Neural cell (in vitro differentiated cells): ENCODE measurements around the gene HYAL1. TPM values are rescaled to one million over a fixed set of nuclear protein-coding genes. Genes with fewer than 3 reads are reported as not detected.
A peak's percentile ranks its signal among the peaks of the same experiment; 100 is the strongest.

Experiments used
- H2AFZ ChIP-seq: fragments of 200-600, 300-800 bp; sonication (generic), shearing (Covaris generic); 2 replicates; pipeline ENCODE4 v1.6.0; 2014; ENCODE audit warnings: low read depth, mild to moderate bottlenecking, antibody characterized with exemption, low read length, moderate library complexity
- H3F3A ChIP-seq: fragments of 200-600 bp; shearing (Covaris generic); 2 replicates; pipeline ENCODE4 v1.6.1; 2016; ENCODE audit warnings: mild to moderate bottlenecking, moderate library complexity, mixed read lengths, antibody characterized with exemption, low read length; ENCODE audit not compliant: insufficient read depth, poor library complexity, severe bottlenecking
- H3K27ac ChIP-seq: fragments of 200-600, 300-800 bp; sonication (generic), shearing (Covaris generic); 2 replicates; pipeline ENCODE4 v1.5.1; 2014; ENCODE audit warnings: mild to moderate bottlenecking, low read length, moderate library complexity
- H3K27me3 ChIP-seq: fragments of 300-800, 200-600 bp; sonication (generic), shearing (Covaris generic); 2 replicates; pipeline ENCODE4 v1.6.0; 2014; ENCODE audit warnings: mild to moderate bottlenecking, low read depth, low read length, moderate library complexity; ENCODE audit not compliant: insufficient read depth
- H3K36me3 ChIP-seq: fragments of 300-800, 200-600 bp; sonication (generic), shearing (Covaris generic); 2 replicates; pipeline ENCODE4 v1.5.1; 2014; ENCODE audit warnings: mild to moderate bottlenecking, antibody characterized with exemption, low read length, moderate library complexity; ENCODE audit not compliant: insufficient read depth
- H3K4me2 ChIP-seq: fragments of 300-800, 200-600 bp; sonication (generic), shearing (Covaris generic); 2 replicates; pipeline ENCODE4 v1.6.0; 2014; ENCODE audit warnings: mild to moderate bottlenecking, low read length
- H3K4me3 ChIP-seq: fragments of 300-800, 200-600 bp; sonication (generic), shearing (Covaris generic); 2 replicates; pipeline ENCODE4 v1.5.1; 2014; ENCODE audit warnings: mild to moderate bottlenecking, low read length, moderate library complexity
- H3K79me2 ChIP-seq: fragments of 200-600 bp; shearing (Covaris generic); replicated peaks from 2 replicates; pipeline ENCODE4 v1.6.0; 2014; ENCODE audit warnings: mild to moderate bottlenecking, low read length, moderate library complexity; ENCODE audit not compliant: insufficient read depth
- H3K9ac ChIP-seq: fragments of 300-800, 200-600 bp; sonication (generic), shearing (Covaris generic); 2 replicates; pipeline ENCODE4 v1.6.1; 2016; ENCODE audit warnings: mild to moderate bottlenecking, low read length, mixed read lengths
- H3K9me2 ChIP-seq: fragments of 200-600 bp; shearing (Covaris generic); 2 replicates; pipeline ENCODE4 v1.6.1; 2016; ENCODE audit warnings: mild to moderate bottlenecking, low read length, mixed read lengths; ENCODE audit not compliant: insufficient read depth
- H3K9me3 ChIP-seq: fragments of 200-600, 300-800 bp; sonication (generic), shearing (Covaris generic); 2 replicates; pipeline ENCODE4 v1.6.1; 2016; ENCODE audit warnings: mild to moderate bottlenecking, mixed run types, low read length, moderate library complexity, mixed read lengths
- H4K20me1 ChIP-seq: fragments of 200-600 bp; shearing (Covaris generic); 2 replicates; pipeline ENCODE4 v1.6.1; 2016; ENCODE audit warnings: mild to moderate bottlenecking, mixed run types; ENCODE audit not compliant: insufficient read depth
- EP300 ChIP-seq: fragments of 450-650 bp; conservative IDR thresholded peaks from 2 replicates; pipeline ENCODE4 v1.6.1; 2014; ENCODE audit warnings: antibody characterized with exemption, mild to moderate bottlenecking, moderate library complexity; ENCODE audit not compliant: poor library complexity, severe bottlenecking
- EZH2 ChIP-seq: fragments of 200-600, 300-800 bp; shearing (Covaris generic), sonication (generic); IDR thresholded peaks from 2 replicates; pipeline ENCODE4 v1.6.1; 2014; ENCODE audit warnings: antibody characterized with exemption, low read length, borderline replicate concordance, mild to moderate bottlenecking; ENCODE audit not compliant: insufficient read depth, poor library complexity, severe bottlenecking
- MXI1 ChIP-seq: fragments of 450-650 bp; conservative IDR thresholded peaks from 2 replicates; pipeline ENCODE4 v1.6.1; 2014; ENCODE audit warnings: antibody characterized with exemption, mild to moderate bottlenecking; ENCODE audit not compliant: poor library complexity, severe bottlenecking
- POLR2AphosphoS5 ChIP-seq: IDR thresholded peaks from 2 replicates; pipeline ENCODE4 v1.6.1; 2012
- RAD21 ChIP-seq: fragments of 450-650 bp; conservative IDR thresholded peaks from 2 replicates; pipeline ENCODE4 v1.6.1; 2014; ENCODE audit warnings: antibody characterized with exemption, mild to moderate bottlenecking, moderate library complexity
- REST ChIP-seq: IDR thresholded peaks from 2 replicates; pipeline ENCODE4 v1.6.1; 2012; ENCODE audit warnings: borderline replicate concordance
- SMC3 ChIP-seq: fragments of 450-650 bp; conservative IDR thresholded peaks from 2 replicates; pipeline ENCODE4 v1.6.1; 2014; ENCODE audit warnings: antibody characterized with exemption, mild to moderate bottlenecking, moderate library complexity; ENCODE audit not compliant: poor library complexity
- TAF1 ChIP-seq: IDR thresholded peaks from 2 replicates; pipeline ENCODE4 v1.6.1; 2012; ENCODE audit warnings: low read depth
- polyA plus RNA-seq: library from polyadenylated mRNA; depleted of rRNA; stranded (reverse); fragments of >200 nt; gene quantifications from 2 replicates; pipeline ENCODE4 v1.2.3, GENCODE V29; 2014
- TF ChIP-seq, protein P1 (sequence below): fragments of 450-650 bp; IDR thresholded peaks from 2 replicates; pipeline ENCODE4 v1.5.1; 2014; ENCODE audit warnings: antibody characterized with exemption, mild to moderate bottlenecking, moderate library complexity; ENCODE audit not compliant: poor library complexity, severe bottlenecking

Gene HYAL1
- polyA plus RNA-seq, 1 donor from 2014 or later = 2.2 TPM

DNA sequence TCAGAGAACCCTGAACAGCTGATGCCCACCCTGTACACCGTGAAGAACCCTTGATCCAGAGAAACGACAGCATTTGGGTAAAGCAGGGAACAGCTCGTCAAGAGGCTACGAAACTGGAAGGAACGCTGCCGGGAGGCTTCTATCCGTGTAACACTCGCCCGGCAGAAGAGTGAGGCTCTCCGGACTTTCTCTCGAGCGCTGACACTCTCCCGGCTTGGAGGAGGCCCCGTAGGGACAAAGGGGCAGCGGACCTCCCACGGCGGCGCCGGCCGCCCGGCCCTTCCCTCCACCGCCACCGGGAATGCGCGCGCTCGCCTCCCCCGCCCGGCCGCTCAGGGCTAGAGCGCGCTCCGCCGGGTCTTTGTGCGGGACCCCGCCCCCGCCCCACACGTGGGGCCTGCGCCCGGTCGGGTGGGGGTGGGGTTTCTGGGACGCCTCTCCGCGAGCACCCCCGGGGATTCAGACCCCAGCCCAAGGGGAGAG is 17.5 kb upstream of the HYAL1 start:
- Histone ChIP-seq H3K9me3 (no peaks in the 10 kb centered on the region), H3K9ac (peak overlapping the region; percentile 96), H3K79me2 (peaks cover 23% of the 10 kb centered on the region), H2AFZ (peak overlapping the region; percentile 85), H3K27me3 (no peaks in the 10 kb centered on the region), H3K9me2 (no peaks in the 10 kb centered on the region), H3K36me3 (no peaks in the 10 kb centered on the region), H3K27ac (peak overlapping the region; percentile 94), H3K4me3 (peak overlapping the region; percentile 93), H3F3A (no peaks in the 10 kb centered on the region), H4K20me1 (no peaks in the 10 kb centered on the region), H3K4me2 (peak overlapping the region; percentile 87)
- TF ChIP-seq REST (peak; percentile 79), EP300 (peak; percentile 77), RAD21 (no peak), MXI1 (peak; percentile 94), SMC3 (peak; percentile 45), EZH2 (no peak), TAF1 (peak; percentile 28), POLR2AphosphoS5 (peak; percentile 80)
- TF ChIP-seq, protein P1, sequence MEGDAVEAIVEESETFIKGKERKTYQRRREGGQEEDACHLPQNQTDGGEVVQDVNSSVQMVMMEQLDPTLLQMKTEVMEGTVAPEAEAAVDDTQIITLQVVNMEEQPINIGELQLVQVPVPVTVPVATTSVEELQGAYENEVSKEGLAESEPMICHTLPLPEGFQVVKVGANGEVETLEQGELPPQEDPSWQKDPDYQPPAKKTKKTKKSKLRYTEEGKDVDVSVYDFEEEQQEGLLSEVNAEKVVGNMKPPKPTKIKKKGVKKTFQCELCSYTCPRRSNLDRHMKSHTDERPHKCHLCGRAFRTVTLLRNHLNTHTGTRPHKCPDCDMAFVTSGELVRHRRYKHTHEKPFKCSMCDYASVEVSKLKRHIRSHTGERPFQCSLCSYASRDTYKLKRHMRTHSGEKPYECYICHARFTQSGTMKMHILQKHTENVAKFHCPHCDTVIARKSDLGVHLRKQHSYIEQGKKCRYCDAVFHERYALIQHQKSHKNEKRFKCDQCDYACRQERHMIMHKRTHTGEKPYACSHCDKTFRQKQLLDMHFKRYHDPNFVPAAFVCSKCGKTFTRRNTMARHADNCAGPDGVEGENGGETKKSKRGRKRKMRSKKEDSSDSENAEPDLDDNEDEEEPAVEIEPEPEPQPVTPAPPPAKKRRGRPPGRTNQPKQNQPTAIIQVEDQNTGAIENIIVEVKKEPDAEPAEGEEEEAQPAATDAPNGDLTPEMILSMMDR = no peak

DNA sequence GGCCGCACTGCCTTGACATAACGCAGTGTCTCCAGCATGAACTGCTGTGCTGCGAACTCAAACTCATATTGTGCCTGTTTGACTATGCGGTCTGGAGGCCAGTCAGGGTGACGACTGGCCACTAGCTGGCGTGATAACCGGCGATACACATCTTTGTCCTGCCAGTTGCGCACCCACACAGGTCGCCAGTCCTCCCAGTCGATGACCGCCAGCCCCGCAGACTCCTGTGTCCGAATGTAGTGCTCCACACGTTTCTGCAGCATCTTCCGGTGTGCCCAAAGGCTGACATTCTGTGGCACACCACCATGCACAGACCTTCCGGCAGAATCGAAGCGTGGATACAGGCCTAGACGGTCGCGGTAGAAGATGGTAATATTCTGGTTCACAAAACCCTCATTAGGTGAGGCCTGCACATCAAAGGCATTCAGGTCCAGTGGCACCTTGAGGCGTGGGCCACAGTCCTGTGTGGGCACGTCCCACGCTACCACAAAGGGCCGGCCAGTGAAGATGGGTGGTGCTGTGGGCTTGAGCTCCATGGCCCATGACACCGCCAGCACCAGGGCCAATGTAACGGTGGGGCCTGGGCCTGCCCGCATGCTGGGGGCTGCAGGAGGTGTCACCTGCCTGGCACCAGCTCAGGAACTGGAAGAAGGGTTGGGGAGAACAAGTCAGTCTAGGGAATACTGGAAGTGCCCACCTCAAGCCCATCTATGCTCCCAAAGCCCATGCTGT is 16.7 kb upstream of the HYAL1 start:
- no peaks in the 10 kb centered on the region for H3K9me2 ChIP-seq

More for the DNA sequence above, 16.7 kb upstream of the HYAL1 start:
- peak overlapping the region; percentile 54 for H2AFZ ChIP-seq
- H3K4me2 ChIP-seq = peak overlapping the region; percentile 87
- peaks cover 23% of the 10 kb centered on the region for H3K79me2 ChIP-seq
- no peak for TF ChIP-seq SMC3
- TF ChIP-seq POLR2AphosphoS5 = no peak
- no peak for TF ChIP-seq TAF1
- TF ChIP-seq, protein P1 = no peak
- no peak for TF ChIP-seq EP300
- TF ChIP-seq REST = no peak
- no peak for TF ChIP-seq RAD21
- no peak for TF ChIP-seq MXI1
- TF ChIP-seq EZH2 = no peak
- no peaks in the 10 kb centered on the region for H3K27me3 ChIP-seq
- H3K4me3 ChIP-seq = peak overlapping the region; percentile 93
- no peaks in the 10 kb centered on the region for H3K9me3 ChIP-seq
- H4K20me1 ChIP-seq = no peaks in the 10 kb centered on the region
- H3K9ac ChIP-seq = peak overlapping the region; percentile 96
- H3K36me3 ChIP-seq = no peaks in the 10 kb centered on the region
- H3K27ac ChIP-seq = peak overlapping the region; percentile 94
- H3F3A ChIP-seq = no peaks in the 10 kb centered on the region
